Fibroblast of villous mesenchyme (primary cell): ENCODE results near the gene BHLHE41. TPM values are rescaled to one million over a fixed set of nuclear protein-coding genes. Genes with fewer than 3 reads are reported as not detected.
A peak's percentile ranks its signal among the peaks of the same experiment; 100 is the strongest.

Source experiments
- DNase-seq: peaks from one replicate; pipeline ENCODE4 v3.0.0-alpha.2; 2010; ENCODE audit warnings: low read depth
- H3K4me3 ChIP-seq: 2 replicates; pipeline ENCODE4 v1.5.1; 2011; ENCODE audit warnings: low read depth, mild to moderate bottlenecking, low read length
- CTCF ChIP-seq: IDR thresholded peaks from 2 replicates; pipeline ENCODE4 v1.5.1; 2012; ENCODE audit warnings: low read depth, mild to moderate bottlenecking, low read length; ENCODE audit not compliant: insufficient read depth
- total RNA-seq: library from RNA; depleted of rRNA; stranded (reverse); fragments of >200 nt; gene quantifications from 2 replicates; pipeline ENCODE4 v1.2.3, GENCODE V29; 2012

The BHLHE41 gene
- total RNA-seq: 6.8 and 8.2 TPM in 2 replicates

- TF ChIP-seq CTCF: no peak
- H3K4me3 ChIP-seq: peak within 1 kb of the TSS; percentile 56
- DNase-seq: peak; percentile 44
Observed at GRCh38 chr12:26124446-26125399, at the start of gene BHLHE41. BHLHE41 (minus strand) TSS chr12:26125037; CDS start chr12:26124779, 258 bp downstream.

DNA sequence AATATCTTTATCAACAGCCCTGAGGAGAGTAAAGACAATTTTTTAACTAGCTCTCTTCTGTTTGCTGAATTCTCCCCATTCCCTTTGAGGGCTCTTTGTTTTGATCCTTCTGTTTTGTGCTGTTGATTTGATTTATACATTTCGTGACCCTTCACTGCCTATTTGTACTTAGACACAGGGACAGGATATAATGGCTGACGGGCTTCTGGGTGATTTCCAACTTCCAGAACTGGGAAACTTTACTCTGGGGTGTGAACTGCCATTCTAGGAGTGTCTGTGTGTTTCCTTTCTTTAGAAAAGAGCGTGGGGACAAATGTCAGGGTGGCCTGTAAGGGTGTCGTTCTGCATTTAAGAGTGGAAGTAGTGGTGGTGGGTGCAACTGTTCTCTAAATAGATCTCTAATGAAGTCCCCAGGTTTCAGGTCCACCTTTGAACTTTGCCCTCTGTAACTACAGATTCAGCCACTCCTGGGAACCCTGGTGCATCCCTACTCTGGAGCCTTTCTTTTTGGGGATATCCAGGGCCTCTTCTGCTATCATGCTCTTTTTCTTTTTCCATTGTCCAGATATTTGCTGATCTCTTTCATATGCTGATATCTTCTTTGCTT, 48.2 kb upstream of the BHLHE41 start:
- no peak overlapping the region for H3K4me3 ChIP-seq
- DNase-seq: no peak
- TF ChIP-seq CTCF: no peak

DNA sequence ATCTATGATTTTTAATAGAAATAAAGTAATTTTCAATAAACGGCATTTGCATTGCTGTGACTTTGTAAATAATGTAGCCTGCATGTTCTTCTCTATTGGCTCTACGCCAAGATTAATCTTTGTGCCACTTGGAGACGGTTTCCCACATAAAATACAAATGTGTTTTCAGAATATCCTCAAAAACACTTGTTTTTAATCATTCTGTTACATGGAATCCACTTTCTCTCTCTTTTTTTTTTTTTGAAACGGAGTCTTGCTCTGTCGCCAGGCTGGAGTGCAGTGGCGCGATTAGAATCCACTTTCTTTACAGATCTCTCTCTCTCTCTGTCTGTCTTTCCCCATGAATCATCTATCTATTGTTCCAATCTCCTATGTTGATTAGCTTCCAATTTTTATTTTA, 47.7 kb upstream of the BHLHE41 start:
- no peak for DNase-seq
- no peak for TF ChIP-seq CTCF
- H3K4me3 ChIP-seq: no peak overlapping the region

- DNase-seq: no peak
- no peak for TF ChIP-seq CTCF
- no peak overlapping the region for H3K4me3 ChIP-seq
Observed at GRCh38 chr12:26172013-26172412, 47.2 kb upstream of the BHLHE41 start.

DNA sequence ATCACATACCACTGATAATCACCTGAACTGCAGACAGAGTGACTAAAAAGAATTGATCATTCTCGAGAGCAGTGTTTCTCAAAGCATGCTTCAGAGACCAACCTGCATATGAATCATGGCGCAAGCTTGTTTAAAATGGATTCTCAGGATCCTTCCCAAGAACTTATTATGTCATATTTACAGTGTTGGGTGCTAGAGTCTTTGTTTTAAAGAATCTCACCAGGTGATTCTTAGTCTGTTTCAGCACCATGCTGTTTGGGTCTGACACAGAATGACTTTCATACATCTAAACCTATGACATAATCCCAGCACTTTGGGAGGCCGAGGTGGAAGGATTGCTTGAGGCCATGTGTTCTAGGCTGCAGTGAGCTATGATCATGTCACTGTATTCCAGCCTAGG, 39.3 kb upstream of the BHLHE41 start:
- H3K4me3 ChIP-seq: no peak overlapping the region
- DNase-seq: no peak
- no peak for TF ChIP-seq CTCF

- H3K4me3 ChIP-seq: no peak overlapping the region
- no peak for TF ChIP-seq CTCF
- DNase-seq: no peak
Observed at GRCh38 chr12:26162905-26163304, 38.1 kb upstream of the BHLHE41 start.
